Esophagus squamous epithelium (tissue), 4 donors: Measurements from ENCODE around the gene OR10X1.

Experiments used
- POLR2A ChIP-seq, 4 donors: fragments of 450-650 bp; IDR thresholded peaks; one replicate each; pipeline ENCODE4 v1.6.1; 2017; ENCODE audit warnings: antibody characterized with exemption in 4 of 4, mild to moderate bottlenecking in 4 of 4, moderate library complexity in 3 of 4
- TF ChIP-seq, protein P1 (sequence below), 6 experiments: fragments of 450-650 bp in 4 of 6; fragments of 200-600 bp in 2 of 6; sonication (generic) in 2 of 6; IDR thresholded peaks; one replicate each; pipeline ENCODE4 v1.5.1; 2016 to 2019; ENCODE audit warnings: antibody characterized with exemption in 6 of 6, mild to moderate bottlenecking in 4 of 6, moderate library complexity in 4 of 6

GRCh38 chr1:158563853-158564252 lies 15.8 kb downstream of the OR10X1 start:
- TF ChIP-seq, protein P1, sequence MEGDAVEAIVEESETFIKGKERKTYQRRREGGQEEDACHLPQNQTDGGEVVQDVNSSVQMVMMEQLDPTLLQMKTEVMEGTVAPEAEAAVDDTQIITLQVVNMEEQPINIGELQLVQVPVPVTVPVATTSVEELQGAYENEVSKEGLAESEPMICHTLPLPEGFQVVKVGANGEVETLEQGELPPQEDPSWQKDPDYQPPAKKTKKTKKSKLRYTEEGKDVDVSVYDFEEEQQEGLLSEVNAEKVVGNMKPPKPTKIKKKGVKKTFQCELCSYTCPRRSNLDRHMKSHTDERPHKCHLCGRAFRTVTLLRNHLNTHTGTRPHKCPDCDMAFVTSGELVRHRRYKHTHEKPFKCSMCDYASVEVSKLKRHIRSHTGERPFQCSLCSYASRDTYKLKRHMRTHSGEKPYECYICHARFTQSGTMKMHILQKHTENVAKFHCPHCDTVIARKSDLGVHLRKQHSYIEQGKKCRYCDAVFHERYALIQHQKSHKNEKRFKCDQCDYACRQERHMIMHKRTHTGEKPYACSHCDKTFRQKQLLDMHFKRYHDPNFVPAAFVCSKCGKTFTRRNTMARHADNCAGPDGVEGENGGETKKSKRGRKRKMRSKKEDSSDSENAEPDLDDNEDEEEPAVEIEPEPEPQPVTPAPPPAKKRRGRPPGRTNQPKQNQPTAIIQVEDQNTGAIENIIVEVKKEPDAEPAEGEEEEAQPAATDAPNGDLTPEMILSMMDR (IDR thresholded peaks at IDR 0.05): no peak
- no peak for TF ChIP-seq POLR2A (IDR thresholded peaks at IDR 0.05)
